Skin epidermis (tissue), 12 donors: ENCODE measurements around the gene STAG1.
"Not testable (repeated sequence)": the region's sequence is repeated elsewhere in the genome, so short reads cannot be mapped to it uniquely, and the experiment has no call there.

Source experiments
- H3K27ac ChIP-seq, 21 experiments: fragments of 200-600 bp; sonication (generic) in 11 of 21; one replicate each; pipeline ENCODE4 v1.5.0; 2020; ENCODE audit warnings: mild to moderate bottlenecking in 3 of 21, inconsistent platforms in 2 of 21, moderate library complexity in 2 of 21
- H3K4me3 ChIP-seq, 7 experiments: fragments of 200-600 bp; sonication (generic) in 2 of 7; one replicate each; pipeline ENCODE4 v1.5.0; 2020; ENCODE audit warnings: inconsistent platforms in 2 of 7, mild to moderate bottlenecking in 2 of 7, moderate library complexity in 1 of 7

Gene STAG1

GRCh38 chr3:136543385-136543784 is 208.8 kb downstream of the STAG1 start:
- H3K4me3 ChIP-seq: no peak overlapping the region
- no peak overlapping the region for H3K27ac ChIP-seq

GRCh38 chr3:136535906-136536305 is 216.3 kb downstream of the STAG1 start:
- Histone ChIP-seq H3K27ac (no peak overlapping the region), H3K4me3 (no peak overlapping the region)

GRCh38 chr3:136532766-136533165 is 219.4 kb downstream of the STAG1 start:
- Histone ChIP-seq H3K4me3 (no peak overlapping the region), H3K27ac (no peak overlapping the region)

GRCh38 chr3:136518102-136518501 is 234.1 kb downstream of the STAG1 start:
- Histone ChIP-seq H3K4me3 (no peak overlapping the region), H3K27ac (no peak overlapping the region)

GRCh38 chr3:136516656-136517055 is 235.5 kb downstream of the STAG1 start:
- H3K4me3 ChIP-seq: no peak overlapping the region
- peak overlapping the region in 1 of 21 experiments; percentile 11 for H3K27ac ChIP-seq

GRCh38 chr3:136516095-136516494 is 236.1 kb downstream of the STAG1 start:
- no peak overlapping the region for H3K27ac ChIP-seq
- no peak overlapping the region for H3K4me3 ChIP-seq

GRCh38 chr3:136514533-136514932 is 237.6 kb downstream of the STAG1 start:
- H3K4me3 ChIP-seq: not testable (repeated sequence)

GRCh38 chr3:136513367-136513766 is 238.8 kb downstream of the STAG1 start:
- Histone ChIP-seq H3K27ac (peak overlapping the region in 10 of 21 experiments; percentile 18 to 77 (median 42)), H3K4me3 (no peak overlapping the region)

More at GRCh38 chr3:136514533-136514932, 237.6 kb downstream of the STAG1 start:
- H3K27ac ChIP-seq: not testable (repeated sequence)

GRCh38 chr3:136512381-136512780 is 239.8 kb downstream of the STAG1 start:
- Histone ChIP-seq H3K27ac (peak overlapping the region in 3 of 21 experiments; percentile 32 to 64 (median 36)), H3K4me3 (no peak overlapping the region)

GRCh38 chr3:136505676-136506075 is 246.5 kb downstream of the STAG1 start:
- H3K27ac ChIP-seq: no peak overlapping the region
- no peak overlapping the region for H3K4me3 ChIP-seq

- Histone ChIP-seq H3K27ac (no peak overlapping the region), H3K4me3 (no peak overlapping the region)
Observed at GRCh38 chr3:136503056-136503455, 249.1 kb downstream of the STAG1 start.

- no peak overlapping the region for H3K27ac ChIP-seq
Observed at GRCh38 chr3:136498919-136499447, 253.2 kb downstream of the STAG1 start.

GRCh38 chr3:136495213-136495612 is 257.0 kb downstream of the STAG1 start:
- no peak overlapping the region for H3K4me3 ChIP-seq
- no peak overlapping the region for H3K27ac ChIP-seq

More at GRCh38 chr3:136498919-136499447, 253.2 kb downstream of the STAG1 start:
- no peak overlapping the region for H3K4me3 ChIP-seq

- Histone ChIP-seq H3K27ac (no peak overlapping the region), H3K4me3 (no peak overlapping the region)
Observed at GRCh38 chr3:136490646-136491405, 261.4 kb downstream of the STAG1 start.

- Histone ChIP-seq H3K27ac (no peak overlapping the region), H3K4me3 (no peak overlapping the region)
Observed at GRCh38 chr3:136485777-136486176, 266.4 kb downstream of the STAG1 start.

GRCh38 chr3:136476280-136476679 is 275.9 kb downstream of the STAG1 start:
- Histone ChIP-seq H3K4me3 (no peak overlapping the region), H3K27ac (no peak overlapping the region)

GRCh38 chr3:136474876-136475275 is 277.3 kb downstream of the STAG1 start:
- H3K27ac ChIP-seq, H3K4me3 ChIP-seq: not testable (repeated sequence)

- H3K4me3 ChIP-seq: no peak overlapping the region
- H3K27ac ChIP-seq: no peak overlapping the region
Observed at GRCh38 chr3:136473716-136474326, 278.4 kb downstream of the STAG1 start.

GRCh38 chr3:136465296-136465695 is 286.9 kb downstream of the STAG1 start:
- Histone ChIP-seq H3K4me3 (no peak overlapping the region), H3K27ac (no peak overlapping the region)

- no peak overlapping the region for H3K4me3 ChIP-seq
- no peak overlapping the region for H3K27ac ChIP-seq
Observed at GRCh38 chr3:136464502-136464901, 287.7 kb downstream of the STAG1 start.

- H3K27ac ChIP-seq: no peak overlapping the region
- no peak overlapping the region for H3K4me3 ChIP-seq
Observed at GRCh38 chr3:136463170-136463569, 289.0 kb downstream of the STAG1 start.
